ENCODE measurements around the gene RPTN.

Gene RPTN

DNA sequence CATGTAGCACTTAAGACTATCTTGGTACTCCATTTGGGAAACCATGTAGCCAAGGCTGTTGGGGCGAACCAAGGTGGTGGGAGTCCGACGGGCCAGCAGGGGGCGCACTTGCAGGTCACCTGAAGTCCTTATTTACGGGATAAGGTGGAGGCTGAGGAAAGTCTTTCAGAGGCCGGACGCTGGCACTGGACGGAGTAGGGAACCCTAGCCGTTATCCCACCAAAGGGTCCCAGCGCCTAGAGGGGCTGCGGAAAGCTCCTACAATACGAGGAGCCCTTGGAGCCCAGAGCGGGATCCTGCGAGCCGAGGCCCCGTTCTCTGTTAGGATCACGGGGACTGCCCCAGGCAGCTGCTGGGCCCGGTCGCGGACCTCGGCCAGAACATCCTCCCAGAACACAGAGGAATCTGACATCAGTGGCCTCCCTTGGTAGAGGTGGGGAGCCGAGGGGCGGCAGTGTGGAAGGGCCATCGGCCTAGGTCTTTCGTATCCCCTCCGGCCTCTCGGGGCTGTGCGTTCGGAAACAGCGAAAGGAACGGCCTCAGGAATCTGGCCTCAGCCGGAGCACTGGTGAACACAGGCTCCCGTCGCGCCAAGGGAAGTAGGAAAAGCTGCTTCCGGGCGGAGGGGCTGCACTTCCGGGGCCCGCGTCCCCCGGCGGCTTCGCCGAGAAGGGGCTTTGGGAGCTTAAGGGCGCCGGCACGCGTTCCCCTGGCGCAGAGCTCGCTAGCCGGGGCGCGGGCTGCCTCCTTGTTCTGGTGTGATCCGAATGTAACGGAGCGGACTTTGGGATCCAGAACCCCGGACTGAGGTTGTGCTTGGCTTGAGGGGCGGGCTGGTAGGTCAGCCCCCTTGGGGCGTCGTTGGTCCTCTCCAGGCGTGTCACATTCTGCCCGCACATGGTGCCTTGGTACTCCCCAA, 29.9 kb upstream of the RPTN start:
- H3K27ac ChIP-seq, result peak overlapping the region; percentile 59

DNA sequence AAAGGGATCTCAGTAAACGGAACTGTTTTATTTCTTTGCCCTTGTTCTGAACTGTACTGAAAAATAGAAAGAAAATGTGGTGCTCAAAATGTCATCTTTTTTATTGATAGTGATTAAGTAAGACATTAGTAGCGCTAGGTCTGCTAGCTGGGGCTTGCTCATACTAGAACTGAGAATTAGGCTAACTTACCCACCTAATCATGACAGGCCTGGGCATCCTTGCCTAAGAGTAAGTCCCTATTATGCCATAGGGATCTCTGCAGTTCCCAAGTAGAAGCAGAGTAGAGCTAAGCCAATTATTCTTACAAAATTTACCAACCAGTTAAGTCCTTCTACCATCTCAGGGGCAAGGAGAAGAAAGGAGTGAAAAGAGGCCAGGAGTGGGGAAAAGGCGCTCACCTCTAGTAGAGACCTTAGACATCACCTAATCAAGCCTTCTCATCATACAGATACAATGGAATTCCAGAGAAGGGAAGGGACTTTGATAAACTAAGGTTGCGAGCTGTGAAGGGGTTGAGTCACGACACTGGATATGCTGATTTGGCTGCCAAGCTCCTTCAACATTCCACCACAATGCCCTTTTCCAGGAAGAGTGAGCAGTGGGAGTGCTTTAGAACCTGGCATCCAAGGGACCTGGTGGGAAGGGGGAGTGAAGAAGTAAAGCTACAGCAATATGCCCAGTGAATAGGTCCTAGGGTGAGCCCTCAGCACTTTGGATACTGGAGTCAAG, 27.7 kb upstream of the RPTN start:
- no peak for TF ChIP-seq ZFX (IDR thresholded peaks at IDR 0.05; ENCODE audit: borderline replicate concordance)
- TF ChIP-seq, protein P1, sequence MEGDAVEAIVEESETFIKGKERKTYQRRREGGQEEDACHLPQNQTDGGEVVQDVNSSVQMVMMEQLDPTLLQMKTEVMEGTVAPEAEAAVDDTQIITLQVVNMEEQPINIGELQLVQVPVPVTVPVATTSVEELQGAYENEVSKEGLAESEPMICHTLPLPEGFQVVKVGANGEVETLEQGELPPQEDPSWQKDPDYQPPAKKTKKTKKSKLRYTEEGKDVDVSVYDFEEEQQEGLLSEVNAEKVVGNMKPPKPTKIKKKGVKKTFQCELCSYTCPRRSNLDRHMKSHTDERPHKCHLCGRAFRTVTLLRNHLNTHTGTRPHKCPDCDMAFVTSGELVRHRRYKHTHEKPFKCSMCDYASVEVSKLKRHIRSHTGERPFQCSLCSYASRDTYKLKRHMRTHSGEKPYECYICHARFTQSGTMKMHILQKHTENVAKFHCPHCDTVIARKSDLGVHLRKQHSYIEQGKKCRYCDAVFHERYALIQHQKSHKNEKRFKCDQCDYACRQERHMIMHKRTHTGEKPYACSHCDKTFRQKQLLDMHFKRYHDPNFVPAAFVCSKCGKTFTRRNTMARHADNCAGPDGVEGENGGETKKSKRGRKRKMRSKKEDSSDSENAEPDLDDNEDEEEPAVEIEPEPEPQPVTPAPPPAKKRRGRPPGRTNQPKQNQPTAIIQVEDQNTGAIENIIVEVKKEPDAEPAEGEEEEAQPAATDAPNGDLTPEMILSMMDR (IDR thresholded peaks at IDR 0.05), result no peak
- no peak overlapping the region for H3K27ac ChIP-seq

More for the DNA sequence above, 29.9 kb upstream of the RPTN start:
- no peak for TF ChIP-seq ZFX (IDR thresholded peaks at IDR 0.05; ENCODE audit: borderline replicate concordance)
- TF ChIP-seq, protein P1 (IDR thresholded peaks at IDR 0.05), result peak; percentile 99

DNA sequence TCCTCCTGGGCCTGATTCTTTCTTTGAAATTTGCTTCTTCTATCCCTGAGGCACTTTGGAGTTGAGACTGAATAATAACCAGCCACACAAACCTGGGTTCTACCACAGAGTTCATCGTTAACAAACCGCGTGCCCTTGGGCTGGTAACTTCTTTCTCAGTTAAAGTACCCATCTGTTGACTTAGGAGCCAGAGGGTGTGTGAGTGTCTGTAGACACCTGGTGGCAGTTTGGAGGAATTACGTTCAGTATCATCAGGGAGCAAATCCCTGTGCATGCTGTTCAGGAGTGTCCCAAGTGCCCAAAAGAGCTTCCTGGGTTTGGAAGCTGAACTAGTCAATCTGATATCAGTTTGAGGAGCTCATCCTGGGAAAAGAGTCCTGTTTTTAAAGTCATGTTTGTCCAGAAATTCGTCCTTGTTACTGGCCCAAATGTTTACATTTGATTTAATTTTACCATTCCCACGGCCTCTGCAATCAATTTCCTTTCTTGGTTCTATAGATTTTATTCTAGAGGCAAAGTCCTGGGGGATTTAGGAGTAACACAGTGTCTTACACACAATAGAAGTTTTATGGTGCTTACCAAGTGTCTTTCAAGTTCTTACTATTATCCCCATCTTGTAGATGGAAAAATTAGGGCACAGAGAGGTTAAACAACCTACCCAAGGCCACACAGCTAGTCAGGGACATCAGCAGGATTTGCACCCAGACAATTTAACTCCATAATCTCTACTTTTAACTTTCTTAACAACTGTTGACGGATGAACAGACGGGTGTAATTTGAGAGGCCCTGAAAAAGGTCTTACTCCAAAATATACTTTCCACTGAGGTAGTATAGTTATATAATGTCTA, 26.7 kb upstream of the RPTN start:
- TF ChIP-seq, protein P1 (IDR thresholded peaks at IDR 0.05), result peak; percentile 94
- no peak for TF ChIP-seq ZFX (IDR thresholded peaks at IDR 0.05; ENCODE audit: borderline replicate concordance)
- no peak overlapping the region for H3K27ac ChIP-seq

DNA sequence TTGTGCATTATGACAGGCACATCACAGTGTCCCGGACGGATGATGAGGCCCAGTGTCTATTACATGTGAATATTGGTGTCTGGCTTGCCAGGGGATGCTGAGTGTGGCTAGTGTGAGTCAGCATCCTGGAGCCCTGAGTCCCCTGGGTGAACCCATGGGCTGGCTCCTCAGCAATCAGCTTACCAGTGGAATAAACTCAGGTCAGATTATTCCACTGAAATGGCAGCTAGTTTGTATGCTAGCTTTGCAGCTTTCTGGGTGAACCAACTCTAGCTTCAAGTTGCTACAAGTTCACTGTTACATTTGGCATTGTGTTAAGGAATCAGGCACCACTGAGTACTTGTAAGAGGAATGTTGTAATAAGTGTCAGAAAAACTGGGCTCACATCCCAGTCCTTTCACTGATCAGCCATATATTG, 23.9 kb upstream of the RPTN start:
- no peak overlapping the region for H3K27ac ChIP-seq
- TF ChIP-seq, protein P1 (IDR thresholded peaks at IDR 0.05), result no peak
- no peak for TF ChIP-seq ZFX (IDR thresholded peaks at IDR 0.05; ENCODE audit: borderline replicate concordance)

DNA sequence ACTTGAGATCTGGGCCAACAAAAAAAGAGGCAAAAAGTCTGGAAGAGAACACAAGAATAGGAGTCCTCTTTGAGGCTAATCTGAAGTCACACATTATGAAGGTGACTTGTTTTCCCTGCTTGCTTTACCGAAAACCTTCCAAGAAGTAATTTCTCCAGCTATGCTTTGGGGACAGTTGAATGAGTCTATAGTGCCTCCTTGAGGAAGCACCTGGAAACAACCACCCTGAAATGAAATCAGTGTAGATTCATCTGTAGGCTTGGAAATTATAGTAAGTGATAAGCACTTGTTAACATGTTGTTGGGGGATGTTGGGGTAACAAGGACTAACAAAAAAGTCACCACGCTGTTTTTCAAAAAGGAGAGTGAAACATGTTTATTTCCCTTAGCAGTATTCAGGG, 23.4 kb upstream of the RPTN start:
- H3K27ac ChIP-seq, result no peak overlapping the region
- no peak for TF ChIP-seq ZFX (IDR thresholded peaks at IDR 0.05; ENCODE audit: borderline replicate concordance)
- TF ChIP-seq, protein P1 (IDR thresholded peaks at IDR 0.05), result peak; percentile 48

DNA sequence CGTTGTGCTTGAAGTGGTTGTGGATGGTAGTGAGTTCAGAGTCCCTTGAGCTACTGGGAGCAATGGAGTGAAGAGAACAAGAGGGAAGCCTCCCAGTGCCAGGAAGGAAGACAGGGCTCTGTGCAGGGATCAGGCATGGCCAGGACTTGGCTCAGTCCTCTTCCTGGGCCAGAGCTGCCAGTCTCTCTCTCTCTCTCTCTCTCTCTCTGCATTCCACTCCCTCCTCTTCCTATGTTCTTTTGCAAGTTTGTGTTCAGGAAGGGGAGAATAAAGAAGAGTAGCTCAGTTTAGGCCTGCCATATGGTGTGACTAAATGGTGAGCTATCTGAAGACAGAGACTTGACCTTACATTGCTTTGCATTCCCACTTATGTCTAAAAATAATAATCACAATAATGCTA, 20.5 kb upstream of the RPTN start:
- H3K27ac ChIP-seq, result no peak overlapping the region
- TF ChIP-seq, protein P1 (IDR thresholded peaks at IDR 0.05), result no peak
- TF ChIP-seq ZFX (IDR thresholded peaks at IDR 0.05; ENCODE audit: borderline replicate concordance), result no peak

All from 22Rv1 (cell line).